WTC11 (cell line): ENCODE data around the gene PPTC7. TPM values are rescaled to one million over a fixed set of nuclear protein-coding genes. Genes with fewer than 3 reads are reported as not detected.

ENCODE experiments used
- ATAC-seq: fragments of 200-7000 bp; cut with Tn5 transposase; 2 replicates; pipeline ENCODE4 v1.10.0; 2021; ENCODE audit warnings: mild to moderate bottlenecking, moderate library complexity
- CTCF ChIA-PET: fragments of 300-600 bp; sonication (Branson Sonifier 250); formaldehyde crosslinking; loops from one replicate; lab custom pipeline; 2021; ENCODE audit warnings: antibody characterized with exemption; lab: Charles Lee
- POLR2A ChIA-PET: fragments of 350-600 bp; sonication (Branson Sonifier 250); formaldehyde crosslinking; loops from one replicate; lab custom pipeline; 2021; ENCODE audit warnings: antibody characterized with exemption; lab: Charles Lee
- DNase-seq: peaks from one replicate; pipeline ENCODE4 v3.0.0; 2021; ENCODE audit warnings: low spot score
- H3K27ac Mint-ChIP-seq: 2 replicates; pipeline ENCODE4 v1.8.0; 2021; ENCODE audit warnings: mixed read lengths
- H3K27me3 Mint-ChIP-seq: 2 replicates; pipeline ENCODE4 v1.8.0; 2021; ENCODE audit warnings: low read depth, mild to moderate bottlenecking, moderate library complexity, mixed read lengths
- H3K36me3 Mint-ChIP-seq: 2 replicates; pipeline ENCODE4 v1.8.0; 2021; ENCODE audit warnings: mixed read lengths
- H3K4me1 Mint-ChIP-seq: 2 replicates; pipeline ENCODE4 v1.8.0; 2022; ENCODE audit warnings: mixed read lengths
- H3K4me3 Mint-ChIP-seq: 2 replicates; pipeline ENCODE4 v1.8.0; 2021; ENCODE audit warnings: mild to moderate bottlenecking, moderate library complexity, mixed read lengths
- H3K9me3 Mint-ChIP-seq: 2 replicates; pipeline ENCODE4 v1.8.0; 2021; ENCODE audit warnings: mixed read lengths
- ARID4B ChIP-seq: sonication (generic); formaldehyde crosslinking; IDR thresholded peaks from 2 replicates; pipeline ENCODE4 v1.8.0; 2023; ENCODE audit warnings: missing genetic modification reagents, mild to moderate bottlenecking, borderline replicate concordance
- ELF4 ChIP-seq: sonication (generic); formaldehyde crosslinking; IDR thresholded peaks from 2 replicates; pipeline ENCODE4 v1.8.1; 2022; ENCODE audit warnings: low read depth, mild to moderate bottlenecking, moderate library complexity, missing genetic modification reagents
- HMGA2 ChIP-seq: fragments of 250-450 bp; sonication (Bioruptor Pico); IDR thresholded peaks from 2 replicates; pipeline ENCODE4 v1.4.0; 2021; ENCODE audit warnings: mild to moderate bottlenecking, moderate library complexity
- IRF1 ChIP-seq: sonication (generic); formaldehyde crosslinking; IDR thresholded peaks from 2 replicates; pipeline ENCODE4 v1.8.0; 2023; ENCODE audit warnings: missing genetic modification reagents
- MYBL2 ChIP-seq: sonication (generic); formaldehyde crosslinking; IDR thresholded peaks from 2 replicates; pipeline ENCODE4 v1.8.1; 2023; ENCODE audit warnings: mild to moderate bottlenecking, moderate library complexity, missing genetic modification reagents
- NFE2L1 ChIP-seq: sonication (generic); formaldehyde crosslinking; IDR thresholded peaks from 2 replicates; pipeline ENCODE4 v1.8.1; 2023; ENCODE audit warnings: missing genetic modification reagents
- PRDM15 ChIP-seq: sonication (generic); formaldehyde crosslinking; IDR thresholded peaks from 2 replicates; pipeline ENCODE4 v1.8.0; 2022; ENCODE audit warnings: missing genetic modification reagents
- SOX15 ChIP-seq: fragments of 250-450 bp; sonication (Bioruptor Pico); IDR thresholded peaks from 2 replicates; pipeline ENCODE4 v1.9.0; 2021; ENCODE audit warnings: mild to moderate bottlenecking
- TEAD1 ChIP-seq: sonication (generic); formaldehyde crosslinking; IDR thresholded peaks from 2 replicates; pipeline ENCODE4 v1.8.0; 2022; ENCODE audit warnings: mild to moderate bottlenecking, missing genetic modification reagents
- ZNF121 ChIP-seq: sonication (generic); formaldehyde crosslinking; IDR thresholded peaks from 2 replicates; pipeline ENCODE4 v1.8.0; 2023; ENCODE audit warnings: missing genetic modification reagents
- ZNF219 ChIP-seq: sonication (generic); formaldehyde crosslinking; IDR thresholded peaks from 2 replicates; pipeline ENCODE4 v1.8.0; 2023; ENCODE audit warnings: missing genetic modification reagents, mild to moderate bottlenecking, borderline replicate concordance
- ZNF512 ChIP-seq: sonication (generic); formaldehyde crosslinking; IDR thresholded peaks from 2 replicates; pipeline ENCODE4 v1.8.1; 2022; ENCODE audit warnings: missing genetic modification reagents, borderline replicate concordance
- total RNA-seq: library from RNA; stranded (reverse); gene quantifications from 3 replicates; pipeline ENCODE4 v1.2.3, GENCODE V29; 2021
- TF ChIP-seq, protein P1 (sequence below): fragments of 250-450 bp; sonication (Bioruptor Pico); IDR thresholded peaks from 2 replicates; pipeline ENCODE4 v1.8.0; 2021; ENCODE audit warnings: mild to moderate bottlenecking
- TF ChIP-seq, protein P2 (sequence below): sonication (generic); formaldehyde crosslinking; IDR thresholded peaks from 2 replicates; pipeline ENCODE4 v1.8.0; 2023; ENCODE audit warnings: mild to moderate bottlenecking, missing genetic modification reagents

The PPTC7 gene
- total RNA-seq, 1 experiment from 2014 or later, result 15.6 TPM

DNA sequence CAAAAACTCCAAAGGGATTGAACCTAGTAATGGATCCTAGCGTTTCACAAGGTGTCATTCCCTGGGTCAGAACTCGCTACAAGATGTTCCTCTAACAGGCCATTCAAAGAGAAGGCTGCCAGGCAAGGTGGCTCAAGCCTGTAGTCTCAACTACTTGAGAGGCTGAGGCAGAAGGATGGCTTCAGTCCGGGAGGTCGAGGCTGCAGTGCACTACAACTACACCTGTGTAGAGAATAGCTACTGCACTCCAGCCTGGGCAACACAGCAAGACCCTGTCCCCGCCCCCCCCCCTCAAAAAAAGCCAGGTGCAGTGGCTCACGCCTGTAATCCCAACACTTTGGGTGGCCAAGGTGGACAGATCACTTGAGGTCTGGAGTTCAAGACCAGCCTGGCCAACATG is 14.4 kb downstream of the PPTC7 start:
- DNase-seq (no peak), ATAC-seq (no peak)
- CTCF ChIA-PET, result interaction anchor here (0.7 kb wide), 1 partner anchor 125 kb away, joined by 4 read pairs; no protein-coding TSS in a partner anchor
- no peak overlapping the region for H3K27ac Mint-ChIP-seq
- no peak overlapping the region for H3K4me3 Mint-ChIP-seq
- H3K27me3 Mint-ChIP-seq, result peaks cover 2% of the 10 kb centered on the region; the same call in 1 of the 2 replicates
- POLR2A ChIA-PET, result no interaction called here
- peaks cover 34% of the 10 kb centered on the region for H3K36me3 Mint-ChIP-seq
- H3K4me1 Mint-ChIP-seq, result peaks cover 21% of the 10 kb centered on the region
- peaks cover 30% of the 10 kb centered on the region for H3K9me3 Mint-ChIP-seq
- TF ChIP-seq ARID4B (CRISPR knock-in tag) (no peak), SOX15 (no peak), IRF1 (CRISPR knock-in tag) (no peak), PRDM15 (CRISPR knock-in tag) (no peak), ZNF121 (CRISPR knock-in tag) (0 out of 2 replicates have a peak, but pooled peaks have one; percentile 36)
- TF ChIP-seq, protein P1, sequence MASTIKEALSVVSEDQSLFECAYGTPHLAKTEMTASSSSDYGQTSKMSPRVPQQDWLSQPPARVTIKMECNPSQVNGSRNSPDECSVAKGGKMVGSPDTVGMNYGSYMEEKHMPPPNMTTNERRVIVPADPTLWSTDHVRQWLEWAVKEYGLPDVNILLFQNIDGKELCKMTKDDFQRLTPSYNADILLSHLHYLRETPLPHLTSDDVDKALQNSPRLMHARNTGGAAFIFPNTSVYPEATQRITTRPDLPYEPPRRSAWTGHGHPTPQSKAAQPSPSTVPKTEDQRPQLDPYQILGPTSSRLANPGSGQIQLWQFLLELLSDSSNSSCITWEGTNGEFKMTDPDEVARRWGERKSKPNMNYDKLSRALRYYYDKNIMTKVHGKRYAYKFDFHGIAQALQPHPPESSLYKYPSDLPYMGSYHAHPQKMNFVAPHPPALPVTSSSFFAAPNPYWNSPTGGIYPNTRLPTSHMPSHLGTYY (CRISPR knock-in tag), result no peak

DNA sequence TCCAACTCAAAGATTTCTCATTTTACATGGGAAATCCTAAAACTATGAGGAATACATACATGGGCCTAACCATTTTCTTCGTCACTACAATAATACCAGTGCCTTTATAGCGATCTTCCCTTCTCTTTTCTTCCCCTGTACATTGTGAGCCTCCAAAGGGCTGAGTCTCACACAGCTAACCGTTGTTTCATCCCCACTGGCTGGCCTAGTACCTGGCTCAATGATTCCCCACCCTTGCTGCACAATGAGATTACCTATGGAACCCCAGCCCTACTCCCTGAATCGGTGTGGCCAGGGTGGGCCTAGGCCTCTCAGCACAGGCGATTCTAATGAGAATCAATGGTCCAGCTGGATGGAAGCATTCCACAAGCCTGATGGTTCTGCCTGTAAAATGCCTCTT is 16.1 kb downstream of the PPTC7 start:
- ChIA-PET POLR2A (no interaction called here), CTCF (interaction anchor here (0.6 to 1.5 kb wide), 3 partner anchors 10 to 654 kb away, joined by 4 to 9 read pairs (median 6); no protein-coding TSS in a partner anchor)
- DNase-seq (no peak), ATAC-seq (no peak)
- Mint-ChIP-seq H3K9me3 (peaks cover 19% of the 10 kb centered on the region), H3K36me3 (peaks cover 24% of the 10 kb centered on the region), H3K27me3 (peaks cover 2% of the 10 kb centered on the region; the same call in 1 of the 2 replicates), H3K4me3 (no peak overlapping the region), H3K4me1 (peaks cover 21% of the 10 kb centered on the region), H3K27ac (peak overlapping the region; percentile 69)
- no peak for TF ChIP-seq TEAD1 (CRISPR knock-in tag)
- TF ChIP-seq HMGA2 (CRISPR knock-in tag), result no peak
- TF ChIP-seq ZNF219 (CRISPR knock-in tag), result no peak
- no peak for TF ChIP-seq MYBL2 (CRISPR knock-in tag)
- no peak for TF ChIP-seq NFE2L1 (CRISPR knock-in tag)
- TF ChIP-seq IRF1 (CRISPR knock-in tag), result no peak
- no peak for TF ChIP-seq PRDM15 (CRISPR knock-in tag)
- TF ChIP-seq, protein P2, sequence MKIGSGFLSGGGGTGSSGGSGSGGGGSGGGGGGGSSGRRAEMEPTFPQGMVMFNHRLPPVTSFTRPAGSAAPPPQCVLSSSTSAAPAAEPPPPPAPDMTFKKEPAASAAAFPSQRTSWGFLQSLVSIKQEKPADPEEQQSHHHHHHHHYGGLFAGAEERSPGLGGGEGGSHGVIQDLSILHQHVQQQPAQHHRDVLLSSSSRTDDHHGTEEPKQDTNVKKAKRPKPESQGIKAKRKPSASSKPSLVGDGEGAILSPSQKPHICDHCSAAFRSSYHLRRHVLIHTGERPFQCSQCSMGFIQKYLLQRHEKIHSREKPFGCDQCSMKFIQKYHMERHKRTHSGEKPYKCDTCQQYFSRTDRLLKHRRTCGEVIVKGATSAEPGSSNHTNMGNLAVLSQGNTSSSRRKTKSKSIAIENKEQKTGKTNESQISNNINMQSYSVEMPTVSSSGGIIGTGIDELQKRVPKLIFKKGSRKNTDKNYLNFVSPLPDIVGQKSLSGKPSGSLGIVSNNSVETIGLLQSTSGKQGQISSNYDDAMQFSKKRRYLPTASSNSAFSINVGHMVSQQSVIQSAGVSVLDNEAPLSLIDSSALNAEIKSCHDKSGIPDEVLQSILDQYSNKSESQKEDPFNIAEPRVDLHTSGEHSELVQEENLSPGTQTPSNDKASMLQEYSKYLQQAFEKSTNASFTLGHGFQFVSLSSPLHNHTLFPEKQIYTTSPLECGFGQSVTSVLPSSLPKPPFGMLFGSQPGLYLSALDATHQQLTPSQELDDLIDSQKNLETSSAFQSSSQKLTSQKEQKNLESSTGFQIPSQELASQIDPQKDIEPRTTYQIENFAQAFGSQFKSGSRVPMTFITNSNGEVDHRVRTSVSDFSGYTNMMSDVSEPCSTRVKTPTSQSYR (CRISPR knock-in tag), result no peak
- TF ChIP-seq ZNF512 (CRISPR knock-in tag), result no peak
- TF ChIP-seq ELF4 (CRISPR knock-in tag), result no peak
